C4-2B (cell line): ENCODE results near the gene LIAS.

Experiments
- ZFX ChIP-seq: fragments of 450-650 bp; IDR thresholded peaks from 2 replicates; pipeline ENCODE4 v1.6.1; 2017
- TF ChIP-seq, protein P1 (sequence below): fragments of 450-650 bp; conservative IDR thresholded peaks from 2 replicates; pipeline ENCODE4 v1.5.1; 2017; ENCODE audit warnings: mild to moderate bottlenecking

DNA sequence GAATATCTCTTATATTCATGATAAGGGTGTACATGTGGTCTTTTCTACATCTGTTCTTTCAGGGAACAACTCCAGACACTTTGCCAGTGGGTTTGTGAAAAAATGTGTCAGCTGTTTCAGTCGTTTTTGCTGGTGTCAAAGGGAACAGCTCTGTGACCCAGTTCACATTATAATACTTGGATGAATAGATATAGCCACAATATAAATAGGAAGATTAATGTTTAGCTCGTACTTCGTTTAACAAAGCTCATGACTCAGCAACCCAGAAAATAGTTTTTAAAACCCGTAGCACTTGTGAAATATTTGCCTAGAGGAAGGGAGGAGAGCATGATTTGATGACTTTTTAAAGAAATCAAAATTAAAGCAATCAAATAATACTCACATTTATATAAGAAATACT lies 7.9 kb downstream of the LIAS start:
- TF ChIP-seq, protein P1, sequence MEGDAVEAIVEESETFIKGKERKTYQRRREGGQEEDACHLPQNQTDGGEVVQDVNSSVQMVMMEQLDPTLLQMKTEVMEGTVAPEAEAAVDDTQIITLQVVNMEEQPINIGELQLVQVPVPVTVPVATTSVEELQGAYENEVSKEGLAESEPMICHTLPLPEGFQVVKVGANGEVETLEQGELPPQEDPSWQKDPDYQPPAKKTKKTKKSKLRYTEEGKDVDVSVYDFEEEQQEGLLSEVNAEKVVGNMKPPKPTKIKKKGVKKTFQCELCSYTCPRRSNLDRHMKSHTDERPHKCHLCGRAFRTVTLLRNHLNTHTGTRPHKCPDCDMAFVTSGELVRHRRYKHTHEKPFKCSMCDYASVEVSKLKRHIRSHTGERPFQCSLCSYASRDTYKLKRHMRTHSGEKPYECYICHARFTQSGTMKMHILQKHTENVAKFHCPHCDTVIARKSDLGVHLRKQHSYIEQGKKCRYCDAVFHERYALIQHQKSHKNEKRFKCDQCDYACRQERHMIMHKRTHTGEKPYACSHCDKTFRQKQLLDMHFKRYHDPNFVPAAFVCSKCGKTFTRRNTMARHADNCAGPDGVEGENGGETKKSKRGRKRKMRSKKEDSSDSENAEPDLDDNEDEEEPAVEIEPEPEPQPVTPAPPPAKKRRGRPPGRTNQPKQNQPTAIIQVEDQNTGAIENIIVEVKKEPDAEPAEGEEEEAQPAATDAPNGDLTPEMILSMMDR: no peak
- no peak for TF ChIP-seq ZFX
